Heart left ventricle (tissue), 13 donors: ENCODE measurements around the gene SMIM23.

ENCODE experiments used
- CTCF ChIP-seq, 12 donors: fragments of 200-600 bp; sonication (generic) in 4 of 12; IDR thresholded peaks; one replicate each; pipeline versions ENCODE4 v1.5.0 to v1.8.0; 2018 to 2022; ENCODE audit warnings: antibody characterized with exemption in 12 of 12, mild to moderate bottlenecking in 5 of 12
- POLR2A ChIP-seq, 2 donors: fragments of 450-650 bp; IDR thresholded peaks; one replicate each; pipeline ENCODE4 v1.6.1; 2017; ENCODE audit warnings: antibody characterized with exemption in 2 of 2, mild to moderate bottlenecking in 2 of 2, moderate library complexity in 2 of 2
- donor health status: ischemic (EF 13 %, LVEDD 7.1; RV severe dilation, severe dysfunction).
- donor health status: DM: no; HTN: yes; CAD: no.
- donor health status: DM: no; HTN: no; CAD: no.
- donor health status: ischemic (EF 25% LVEDD 6.9; RV normal size, moderate dysfunction).
- donor health status: ischemic (EF 25% LVEDD 5.7; RV mildly dilated, moderate dysfunction).
- donor health status: ischemic (EF 35%, LVEDD 5.7; RV mildly dilated, moderate dysfunction).
- donor health status: nonischemic (EF 11% LVEDD 7.7; RV severe dilation, severe dysfunction).
- donor health status: DM: yes; HTN: yes; CAD: no.
- donor health status: PGD.
- donor health status: ischemic (EF 29% LVEDD 5.4; RV normal size, mild dysfunction).
- donor health status: nonischemic (EF 23%, LVEDD 6.1; RV moderate dilation, normal function).

- no peak for TF ChIP-seq CTCF (IDR thresholded peaks at IDR 0.05)
- TF ChIP-seq POLR2A (IDR thresholded peaks at IDR 0.05), result no peak
Observed at GRCh38 chr5:171764265-171764664, 21.4 kb upstream of the SMIM23 start.
